Measurements from ENCODE around the gene PAK1. TPM values are rescaled to one million over a fixed set of nuclear protein-coding genes. Genes with fewer than 3 reads are reported as not detected.

PAK1 gene
- total and polyA plus RNA-seq, 2 of the 4 experiments (the other 2 are of a cell fraction), result 34.3 to 60.6 TPM

- H3K36me3 ChIP-seq (ENCODE audit: control insufficient read depth, insufficient read depth, low read length), result no peaks in the 10 kb centered on the region
- no peak overlapping the region for H2AK5ac ChIP-seq (ENCODE audit: low read depth, low read length)
- H3K18ac ChIP-seq (ENCODE audit: low read depth, low read length), result no peak overlapping the region
- no peak overlapping the region for H2BK15ac ChIP-seq (ENCODE audit: low read depth, low read length)
- POLR2A ChIA-PET (ENCODE audit: unreplicated experiment), result no interaction called here
- no peak overlapping the region for H3K23ac ChIP-seq (ENCODE audit: low read depth, low read length)
- H3K79me1 ChIP-seq (ENCODE audit: low read depth in 1 of 2, low read length in 2 of 2), result peaks cover 22 to 24% of the 10 kb centered on the region in 2 experiments; a peak in 3 of 4 replicates
- no peak overlapping the region for H3K9ac ChIP-seq (ENCODE audit: low read depth, low read length)
- no peak overlapping the region for H4K5ac ChIP-seq (ENCODE audit: low read depth, low read length)
- no peaks in the 10 kb centered on the region for H3K4me1 ChIP-seq (ENCODE audit: control insufficient read depth, insufficient read depth, low read length)
- no peak overlapping the region for H3K4me2 ChIP-seq (ENCODE audit: low read depth, low read length)
- no peak overlapping the region for H3K56ac ChIP-seq (ENCODE audit: extremely low read depth, insufficient read depth, low read length)
- H3K27me3 ChIP-seq (ENCODE audit: control insufficient read depth, insufficient read depth, low read length), result no peaks in the 10 kb centered on the region
- dilution Hi-C loops (cut with HindIII; ENCODE audit: low sequenced_read_pairs, unreplicated experiment), result no loop called here
- H4K20me1 ChIP-seq (ENCODE audit: insufficient read depth, low read length), result no peaks in the 10 kb centered on the region
- H3K14ac ChIP-seq (replicated peaks; ENCODE audit: low read depth, low read length), result no peak overlapping the region
- no peak overlapping the region for H3K27ac ChIP-seq (ENCODE audit: insufficient read depth, low read length)
- H3K9me3 ChIP-seq (ENCODE audit: control insufficient read depth, insufficient read depth, low read length), result no peaks in the 10 kb centered on the region
- no TSS peak for BruUV-seq (replicated peaks)
- H2AK9ac ChIP-seq (replicated peaks; ENCODE audit: low read depth, low read length, poor library complexity), result no peak overlapping the region
- in situ Hi-C loops (cut with MboI; ENCODE audit: low sequenced_read_pairs), result no loop called here
- H2AFZ ChIP-seq (replicated peaks; ENCODE audit: low read length, poor library complexity), result no peak overlapping the region
- intact Hi-C loops (cut with micrococcal nuclease), result no loop called here
- H4K8ac ChIP-seq (ENCODE audit: low read depth in 2 of 2, low read length in 2 of 2), result no peak overlapping the region
- DNase-seq, result no peak
- H3K9me1 ChIP-seq (ENCODE audit: insufficient read depth, low read length), result no peaks in the 10 kb centered on the region
- no peak overlapping the region for H3K4me3 ChIP-seq (ENCODE audit: insufficient read depth, low read depth, low read length)
- no peak overlapping the region for H2BK120ac ChIP-seq (ENCODE audit: low read depth, low read length)
- no peak overlapping the region for H2BK20ac ChIP-seq (ENCODE audit: low read depth, low read length)
- CTCF ChIA-PET, result no interaction called here
- H4K91ac ChIP-seq (ENCODE audit: insufficient read depth, low read depth, low read length), result no peak overlapping the region
- no peak overlapping the region for H3K4ac ChIP-seq (ENCODE audit: low read depth, low read length)
- no peak for ATAC-seq (ENCODE audit: low read depth)
- TF ChIP-seq FOS (IDR thresholded peaks at IDR 0.05; ENCODE audit: low read depth, low read length) (no peak), RAD21 (IDR thresholded peaks at IDR 0.05; ENCODE audit: low read length) (no peak), MAZ (IDR thresholded peaks at IDR 0.05; ENCODE audit: borderline replicate concordance, low read depth, low read length) (no peak), BHLHE40 (IDR thresholded peaks at IDR 0.05; ENCODE audit: low read depth, low read length) (no peak), NFE2L2 (IDR thresholded peaks at IDR 0.05; ENCODE audit: low read depth, low read length) (no peak), CHD1 (IDR thresholded peaks at IDR 0.05; ENCODE audit: low read depth, low read length) (no peak), RFX5 (IDR thresholded peaks at IDR 0.05; ENCODE audit: low read depth, low read length) (no peak), RCOR1 (IDR thresholded peaks at IDR 0.05; ENCODE audit: insufficient replicate concordance, low read length) (no peak), POLR2A (IDR thresholded peaks at IDR 0.05; ENCODE audit: low read depth, low read length) (no peak), SMC3 (IDR thresholded peaks at IDR 0.05; ENCODE audit: low read depth, low read length) (no peak), MXI1 (IDR thresholded peaks at IDR 0.05; ENCODE audit: borderline replicate concordance, low read depth, low read length) (no peak), CEBPB (IDR thresholded peaks at IDR 0.05; ENCODE audit: low read depth, low read length) (no peak), MAFK (IDR thresholded peaks at IDR 0.05; ENCODE audit: low read depth, low read length) (no peak)
- TF ChIP-seq, protein P1, sequence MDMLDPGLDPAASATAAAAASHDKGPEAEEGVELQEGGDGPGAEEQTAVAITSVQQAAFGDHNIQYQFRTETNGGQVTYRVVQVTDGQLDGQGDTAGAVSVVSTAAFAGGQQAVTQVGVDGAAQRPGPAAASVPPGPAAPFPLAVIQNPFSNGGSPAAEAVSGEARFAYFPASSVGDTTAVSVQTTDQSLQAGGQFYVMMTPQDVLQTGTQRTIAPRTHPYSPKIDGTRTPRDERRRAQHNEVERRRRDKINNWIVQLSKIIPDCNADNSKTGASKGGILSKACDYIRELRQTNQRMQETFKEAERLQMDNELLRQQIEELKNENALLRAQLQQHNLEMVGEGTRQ (IDR thresholded peaks at IDR 0.05; ENCODE audit: low read depth, low read length), result no peak
- TF ChIP-seq, protein P2, sequence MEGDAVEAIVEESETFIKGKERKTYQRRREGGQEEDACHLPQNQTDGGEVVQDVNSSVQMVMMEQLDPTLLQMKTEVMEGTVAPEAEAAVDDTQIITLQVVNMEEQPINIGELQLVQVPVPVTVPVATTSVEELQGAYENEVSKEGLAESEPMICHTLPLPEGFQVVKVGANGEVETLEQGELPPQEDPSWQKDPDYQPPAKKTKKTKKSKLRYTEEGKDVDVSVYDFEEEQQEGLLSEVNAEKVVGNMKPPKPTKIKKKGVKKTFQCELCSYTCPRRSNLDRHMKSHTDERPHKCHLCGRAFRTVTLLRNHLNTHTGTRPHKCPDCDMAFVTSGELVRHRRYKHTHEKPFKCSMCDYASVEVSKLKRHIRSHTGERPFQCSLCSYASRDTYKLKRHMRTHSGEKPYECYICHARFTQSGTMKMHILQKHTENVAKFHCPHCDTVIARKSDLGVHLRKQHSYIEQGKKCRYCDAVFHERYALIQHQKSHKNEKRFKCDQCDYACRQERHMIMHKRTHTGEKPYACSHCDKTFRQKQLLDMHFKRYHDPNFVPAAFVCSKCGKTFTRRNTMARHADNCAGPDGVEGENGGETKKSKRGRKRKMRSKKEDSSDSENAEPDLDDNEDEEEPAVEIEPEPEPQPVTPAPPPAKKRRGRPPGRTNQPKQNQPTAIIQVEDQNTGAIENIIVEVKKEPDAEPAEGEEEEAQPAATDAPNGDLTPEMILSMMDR (conservative IDR thresholded peaks at IDR 0.05; ENCODE audit: low read depth, low read length), result no peak
- TF ChIP-seq, protein P3, sequence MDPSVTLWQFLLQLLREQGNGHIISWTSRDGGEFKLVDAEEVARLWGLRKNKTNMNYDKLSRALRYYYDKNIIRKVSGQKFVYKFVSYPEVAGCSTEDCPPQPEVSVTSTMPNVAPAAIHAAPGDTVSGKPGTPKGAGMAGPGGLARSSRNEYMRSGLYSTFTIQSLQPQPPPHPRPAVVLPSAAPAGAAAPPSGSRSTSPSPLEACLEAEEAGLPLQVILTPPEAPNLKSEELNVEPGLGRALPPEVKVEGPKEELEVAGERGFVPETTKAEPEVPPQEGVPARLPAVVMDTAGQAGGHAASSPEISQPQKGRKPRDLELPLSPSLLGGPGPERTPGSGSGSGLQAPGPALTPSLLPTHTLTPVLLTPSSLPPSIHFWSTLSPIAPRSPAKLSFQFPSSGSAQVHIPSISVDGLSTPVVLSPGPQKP (IDR thresholded peaks at IDR 0.05; ENCODE audit: borderline replicate concordance, low read depth, low read length), result no peak
- no peak overlapping the region for H2BK5ac ChIP-seq (ENCODE audit: low read depth, low read length, poor library complexity, severe bottlenecking)
Observed at GRCh38 chr11:77392842-77393241, 81.1 kb downstream of the PAK1 start.

Measured in IMR-90 (cell line).